Measurements from ENCODE around the gene CRBN. TPM values are rescaled to one million over a fixed set of nuclear protein-coding genes. Genes with fewer than 3 reads are reported as not detected.

Gene CRBN
- total RNA-seq, 1 donor from 2014 or later = 47.8 TPM

- Mint-ChIP-seq H3K36me3 (ENCODE audit: low read depth, unreplicated experiment) (no peaks in the 10 kb centered on the region), H3K27ac (ENCODE audit: unreplicated experiment) (no peak overlapping the region), H3K27me3 (ENCODE audit: unreplicated experiment) (no peaks in the 10 kb centered on the region), H3K4me1 (ENCODE audit: unreplicated experiment) (no peaks in the 10 kb centered on the region), H3K9me3 (ENCODE audit: unreplicated experiment) (no peaks in the 10 kb centered on the region), H3K4me3 (ENCODE audit: unreplicated experiment) (no peak overlapping the region)
- DNase-seq (ENCODE audit: low spot score) = peak; percentile 20
- peak; percentile 41 for TF ChIP-seq CTCF (IDR thresholded peaks at IDR 0.05; ENCODE audit: unreplicated experiment)
Measured at GRCh38 chr3:3196148-3196861, 16.8 kb upstream of the CRBN start.

- no peaks in the 10 kb centered on the region for H3K27me3 Mint-ChIP-seq (ENCODE audit: unreplicated experiment)
- H3K4me1 Mint-ChIP-seq (ENCODE audit: unreplicated experiment) = no peaks in the 10 kb centered on the region
- no peak overlapping the region for H3K27ac Mint-ChIP-seq (ENCODE audit: unreplicated experiment)
- no peak for TF ChIP-seq CTCF (IDR thresholded peaks at IDR 0.05; ENCODE audit: unreplicated experiment)
- no peak overlapping the region for H3K4me3 Mint-ChIP-seq (ENCODE audit: unreplicated experiment)
- H3K9me3 Mint-ChIP-seq (ENCODE audit: unreplicated experiment) = peaks cover 3% of the 10 kb centered on the region
- no peaks in the 10 kb centered on the region for H3K36me3 Mint-ChIP-seq (ENCODE audit: low read depth, unreplicated experiment)
- no peak for DNase-seq (ENCODE audit: low spot score)
Measured at GRCh38 chr3:3194861-3195260, 15.4 kb upstream of the CRBN start.

- no peaks in the 10 kb centered on the region for H3K36me3 Mint-ChIP-seq (ENCODE audit: low read depth, unreplicated experiment)
- H3K4me1 Mint-ChIP-seq (ENCODE audit: unreplicated experiment) = no peaks in the 10 kb centered on the region
- H3K27me3 Mint-ChIP-seq (ENCODE audit: unreplicated experiment) = no peaks in the 10 kb centered on the region
- H3K4me3 Mint-ChIP-seq (ENCODE audit: unreplicated experiment) = no peak overlapping the region
- no peak for TF ChIP-seq CTCF (IDR thresholded peaks at IDR 0.05; ENCODE audit: unreplicated experiment)
- no peak for DNase-seq (ENCODE audit: low spot score)
- H3K27ac Mint-ChIP-seq (ENCODE audit: unreplicated experiment) = no peak overlapping the region
- peaks cover 8% of the 10 kb centered on the region for H3K9me3 Mint-ChIP-seq (ENCODE audit: unreplicated experiment)
Measured at GRCh38 chr3:3192286-3192675, 12.8 kb upstream of the CRBN start.

GRCh38 chr3:3191675-3192285 is 12.3 kb upstream of the CRBN start:
- Mint-ChIP-seq H3K27me3 (ENCODE audit: unreplicated experiment) (no peaks in the 10 kb centered on the region), H3K4me1 (ENCODE audit: unreplicated experiment) (no peaks in the 10 kb centered on the region), H3K4me3 (ENCODE audit: unreplicated experiment) (no peak overlapping the region), H3K9me3 (ENCODE audit: unreplicated experiment) (peaks cover 11% of the 10 kb centered on the region), H3K27ac (ENCODE audit: unreplicated experiment) (no peak overlapping the region), H3K36me3 (ENCODE audit: low read depth, unreplicated experiment) (no peaks in the 10 kb centered on the region)
- DNase-seq (ENCODE audit: low spot score) = no peak
- TF ChIP-seq CTCF (IDR thresholded peaks at IDR 0.05; ENCODE audit: unreplicated experiment) = no peak

GRCh38 chr3:3189961-3190360 is 10.5 kb upstream of the CRBN start:
- Mint-ChIP-seq H3K27ac (ENCODE audit: unreplicated experiment) (no peak overlapping the region), H3K9me3 (ENCODE audit: unreplicated experiment) (peaks cover 11% of the 10 kb centered on the region)
- TF ChIP-seq CTCF (IDR thresholded peaks at IDR 0.05; ENCODE audit: unreplicated experiment) = no peak

More at GRCh38 chr3:3189961-3190360, 10.5 kb upstream of the CRBN start:
- peak overlapping the region; percentile 15 for H3K4me3 Mint-ChIP-seq (ENCODE audit: unreplicated experiment)
- DNase-seq (ENCODE audit: low spot score) = no peak
- no peaks in the 10 kb centered on the region for H3K27me3 Mint-ChIP-seq (ENCODE audit: unreplicated experiment)
- no peaks in the 10 kb centered on the region for H3K36me3 Mint-ChIP-seq (ENCODE audit: low read depth, unreplicated experiment)
- no peaks in the 10 kb centered on the region for H3K4me1 Mint-ChIP-seq (ENCODE audit: unreplicated experiment)

Measured in endothelial cell (in vitro differentiated cells).